ENCODE results near the gene ZNF653. TPM values are rescaled to one million over a fixed set of nuclear protein-coding genes. Genes with fewer than 3 reads are reported as not detected.

ZNF653 gene
- total and polyA plus RNA-seq, 7 donors = 4.0 to 11.5 (median 6.2) TPM

GRCh38 chr19:11445141-11445540 lies 60.5 kb downstream of the ZNF653 start:
- TF ChIP-seq CTCF (IDR thresholded peaks at IDR 0.05) = no peak
- Histone ChIP-seq H3K9me3 (no peaks in the 10 kb centered on the region), H3K4me3 (no peak overlapping the region), H3K4me1 (no peaks in the 10 kb centered on the region), H3K27ac (no peak overlapping the region), H3K27me3 (ENCODE audit: insufficient read depth in 3 of 3, low read length in 2 of 3) (no peaks in the 10 kb centered on the region), H3K36me3 (ENCODE audit: insufficient read depth in 1 of 2, low read depth in 1 of 2) (peaks cover 0 to 95% of the 10 kb centered on the region in 2 donors)
- DNase-seq (no peak), ATAC-seq (no peak)
- WGBS, 3 donors = 87 to 92% (median 90%) methylated on average over 8 to 13 of the region's 13 CpGs
- intact Hi-C loops (cut with DNase I) = loop anchor here in 1 of 2 donors (5.0 kb wide), 1 partner anchor 153 kb away; no protein-coding TSS in a partner anchor

- 77 to 78% (median 77%) methylated on average over 5 of the region's 5 CpGs for WGBS, 3 donors
- no peak for ATAC-seq
Observed at GRCh38 chr19:11444059-11444458, 61.6 kb downstream of the ZNF653 start.

GRCh38 chr19:11437955-11438354 lies 67.7 kb downstream of the ZNF653 start:
- Histone ChIP-seq H3K36me3 (ENCODE audit: insufficient read depth in 1 of 2, low read depth in 1 of 2) (peaks cover 0 to 66% of the 10 kb centered on the region in 2 donors), H3K27me3 (ENCODE audit: insufficient read depth in 3 of 3, low read length in 2 of 3) (no peaks in the 10 kb centered on the region), H3K4me1 (peaks cover 9% of the 10 kb centered on the region), H3K4me3 (no peak overlapping the region), H3K9me3 (no peaks in the 10 kb centered on the region), H3K27ac (no peak overlapping the region)
- ATAC-seq (no peak), DNase-seq (no peak)
- 92 to 96% (median 93%) methylated on average over 9 of the region's 9 CpGs for WGBS, 3 donors
- intact Hi-C loops (cut with DNase I) = no loop called here
- no peak for TF ChIP-seq CTCF (IDR thresholded peaks at IDR 0.05)

More at GRCh38 chr19:11444059-11444458, 61.6 kb downstream of the ZNF653 start:
- Histone ChIP-seq H3K4me1 (no peaks in the 10 kb centered on the region), H3K36me3 (ENCODE audit: insufficient read depth in 1 of 2, low read depth in 1 of 2) (peaks cover 0 to 95% of the 10 kb centered on the region in 2 donors), H3K9me3 (no peaks in the 10 kb centered on the region), H3K27me3 (ENCODE audit: insufficient read depth in 3 of 3, low read length in 2 of 3) (no peaks in the 10 kb centered on the region), H3K4me3 (no peak overlapping the region), H3K27ac (no peak overlapping the region)
- no peak for DNase-seq
- no peak for TF ChIP-seq CTCF (IDR thresholded peaks at IDR 0.05)
- intact Hi-C loops (cut with DNase I) = no loop called here

- DNase-seq = no peak
- Histone ChIP-seq H3K27me3 (ENCODE audit: insufficient read depth in 3 of 3, low read length in 2 of 3) (no peaks in the 10 kb centered on the region), H3K9me3 (no peaks in the 10 kb centered on the region), H3K4me3 (peak overlapping the region; percentile 94), H3K36me3 (ENCODE audit: insufficient read depth in 1 of 2, low read depth in 1 of 2) (peaks cover 0 to 45% of the 10 kb centered on the region in 2 donors), H3K4me1 (peaks cover 9% of the 10 kb centered on the region), H3K27ac (peak overlapping the region; percentile 79)
- WGBS, 3 donors = 3 to 5% (median 4%) methylated on average over 21 of the region's 21 CpGs
- ATAC-seq = no peak
- intact Hi-C loops (cut with DNase I) = no loop called here
- no peak for TF ChIP-seq CTCF (IDR thresholded peaks at IDR 0.05)
Observed at GRCh38 chr19:11435833-11436313, 69.8 kb downstream of the ZNF653 start.
